H1 (cell line): ENCODE data around the gene UBE4B. TPM values are rescaled to one million over a fixed set of nuclear protein-coding genes. Genes with fewer than 3 reads are reported as not detected.

ENCODE experiments used
- CTCF ChIA-PET: fragments of 300-600 bp; sonication (Branson Sonifier 250); formaldehyde crosslinking; loops from one replicate; lab custom pipeline; 2021; ENCODE audit not compliant: partially characterized antibody; lab: Charles Lee
- POLR2A ChIA-PET: fragments of 300-600 bp; sonication (Branson Sonifier 250); formaldehyde crosslinking; loops from one replicate; lab custom pipeline; 2021; ENCODE audit warnings: inconsistent platforms; ENCODE audit not compliant: partially characterized antibody; lab: Charles Lee
- DNase-seq, 2 experiments: peaks; one replicate each; pipeline versions ENCODE4 v3.0.0 to v3.0.0-alpha.2; 2010 to 2022; ENCODE audit warnings: low spot score in 2 of 2, low read depth in 1 of 2, mixed read lengths in 1 of 2
- FAIRE-seq: peaks from 2 replicates; lab custom pipeline; 2011; peaks lifted over from hg19 to GRCh38; lab: Jason Lieb, UNC
- H2AFZ ChIP-seq: 2 replicates; pipeline ENCODE4 v1.8.1; 2012; ENCODE audit warnings: low read length, inconsistent platforms
- H2AK5ac ChIP-seq: 2 replicates; pipeline ENCODE4 v1.6.1; 2013; ENCODE audit warnings: low read depth, low read length
- H2BK120ac ChIP-seq: replicated peaks from 2 replicates; pipeline ENCODE3; 2013; ENCODE audit warnings: low read depth, low read length, inconsistent platforms
- H2BK12ac ChIP-seq: 2 replicates; pipeline ENCODE4 v1.6.1; 2013; ENCODE audit warnings: low read depth, low read length
- H2BK15ac ChIP-seq: 2 replicates; pipeline ENCODE4 v1.6.1; 2013; ENCODE audit warnings: low read length
- H2BK20ac ChIP-seq: 2 replicates; pipeline ENCODE4 v1.6.1; 2013; ENCODE audit warnings: low read length
- H2BK5ac ChIP-seq: 2 replicates; pipeline ENCODE4 v1.6.1; 2013; ENCODE audit warnings: low read depth, low read length
- H3K14ac ChIP-seq: 2 replicates; pipeline ENCODE4 v1.6.1; 2013; ENCODE audit warnings: inconsistent platforms; ENCODE audit not compliant: insufficient read length
- H3K18ac ChIP-seq: 2 replicates; pipeline ENCODE4 v1.6.1; 2013; ENCODE audit warnings: low read length; ENCODE audit errors: extremely low read depth
- H3K23ac ChIP-seq: 2 replicates; pipeline ENCODE4 v1.6.1; 2013; ENCODE audit warnings: inconsistent platforms; ENCODE audit not compliant: insufficient read length
- H3K23me2 ChIP-seq: 2 replicates; pipeline ENCODE4 v1.6.1; 2013; ENCODE audit warnings: low read depth, low read length
- H3K27ac ChIP-seq: 2 replicates; pipeline ENCODE4 v1.6.1; 2011; ENCODE audit warnings: low read depth, low read length, inconsistent platforms
- H3K27me3 ChIP-seq, 4 experiments: replicated peaks in 1 of 4; 1 replicate in 1 of 4; 2 replicates in 3 of 4; pipeline versions ENCODE4 v1.6.1 to v1.8.1; 2011 to 2013; ENCODE audit warnings: low read length in 3 of 4, mild to moderate bottlenecking in 3 of 4, inconsistent platforms in 2 of 4, mixed read lengths in 2 of 4, moderate library complexity in 1 of 4; ENCODE audit not compliant: control insufficient read depth in 3 of 4, insufficient read depth in 3 of 4; ENCODE audit errors: extremely low read depth in 1 of 4
- H3K36me3 ChIP-seq, 4 experiments: 2 replicates each; pipeline versions ENCODE4 v1.6.1 to v1.8.1; 2011 to 2013; ENCODE audit warnings: mild to moderate bottlenecking in 4 of 4, low read length in 3 of 4, moderate library complexity in 2 of 4, control low read depth in 1 of 4, inconsistent platforms in 1 of 4; ENCODE audit not compliant: insufficient read depth in 4 of 4, control insufficient read depth in 2 of 4
- H3K4ac ChIP-seq: replicated peaks from 2 replicates; pipeline ENCODE3; 2013; ENCODE audit warnings: low read length, low read depth, mixed read lengths, inconsistent platforms; ENCODE audit not compliant: insufficient read length
- H3K4me1 ChIP-seq, 4 experiments: replicated peaks in 1 of 4; 1 replicate in 1 of 4; 2 replicates in 3 of 4; pipeline versions ENCODE4 v1.6.1 to v1.8.1; 2011 to 2013; ENCODE audit warnings: low read length in 3 of 4, inconsistent platforms in 2 of 4, mixed read lengths in 1 of 4; ENCODE audit not compliant: insufficient read depth in 4 of 4, control insufficient read depth in 3 of 4
- H3K4me2 ChIP-seq, 2 experiments: 2 replicates each; pipeline versions ENCODE4 v1.6.1 to v1.8.1; 2011 to 2013; ENCODE audit warnings: low read depth in 2 of 2, low read length in 2 of 2, control low read depth in 1 of 2, inconsistent platforms in 1 of 2, mild to moderate bottlenecking in 1 of 2; ENCODE audit not compliant: insufficient read depth in 1 of 2
- H3K4me3 ChIP-seq, 4 experiments: fragments of 200-600, 300-600 bp in 1 of 4; sonication (generic), shearing (Covaris generic), sonication (Bioruptor Twin) in 1 of 4; 2 replicates each; pipeline versions ENCODE4 v1.5.1 to v1.8.1; 2011 to 2016; ENCODE audit warnings: low read length in 4 of 4, low read depth in 3 of 4, control low read depth in 2 of 4, inconsistent platforms in 2 of 4, mild to moderate bottlenecking in 2 of 4, mixed read lengths in 1 of 4, moderate library complexity in 1 of 4; ENCODE audit not compliant: insufficient read depth in 2 of 4; ENCODE audit errors: extremely low read depth in 1 of 4
- H3K56ac ChIP-seq: replicated peaks from 2 replicates; pipeline ENCODE3; 2013; ENCODE audit warnings: low read depth, mild to moderate bottlenecking, mixed read lengths, low read length, inconsistent platforms; ENCODE audit not compliant: insufficient read length
- H3K79me1 ChIP-seq: 2 replicates; pipeline ENCODE4 v1.6.1; 2013; ENCODE audit warnings: low read depth, low read length, control low read depth
- H3K79me2 ChIP-seq, 2 experiments: 2 replicates each; pipeline versions ENCODE4 v1.6.1 to v1.8.1; 2012 to 2013; ENCODE audit warnings: low read length in 2 of 2, mild to moderate bottlenecking in 2 of 2, inconsistent platforms in 1 of 2; ENCODE audit not compliant: insufficient read depth in 2 of 2, control insufficient read depth in 1 of 2
- H3K9ac ChIP-seq, 4 experiments: replicated peaks in 1 of 4; 1 replicate in 1 of 4; 2 replicates in 3 of 4; pipeline versions ENCODE4 v1.6.1 to v1.8.1; 2011 to 2013; ENCODE audit warnings: low read depth in 3 of 4, low read length in 3 of 4, control low read depth in 2 of 4, mild to moderate bottlenecking in 2 of 4, moderate library complexity in 2 of 4, inconsistent platforms in 1 of 4; ENCODE audit errors: extremely low read depth in 1 of 4
- H3K9me3 ChIP-seq, 2 experiments: 2 replicates each; pipeline versions ENCODE4 v1.6.1 to v1.8.1; 2012 to 2013; ENCODE audit warnings: mild to moderate bottlenecking in 2 of 2, moderate library complexity in 2 of 2, control low read depth in 1 of 2, inconsistent platforms in 1 of 2, low read depth in 1 of 2, low read length in 1 of 2, mixed read lengths in 1 of 2; ENCODE audit not compliant: insufficient read depth in 2 of 2
- H4K20me1 ChIP-seq, 2 experiments: replicated peaks in 1 of 2; 2 replicates each; pipeline versions ENCODE3 to v1.8.1; 2011 to 2013; ENCODE audit warnings: inconsistent platforms in 2 of 2, low read length in 2 of 2, mild to moderate bottlenecking in 1 of 2; ENCODE audit not compliant: insufficient read depth in 2 of 2, control insufficient read depth in 1 of 2
- H4K5ac ChIP-seq: 2 replicates; pipeline ENCODE4 v1.6.1; 2013; ENCODE audit warnings: low read length, low read depth, mixed read lengths, inconsistent platforms; ENCODE audit not compliant: insufficient read length
- H4K8ac ChIP-seq: 2 replicates; pipeline ENCODE4 v1.8.0; 2013; ENCODE audit warnings: mild to moderate bottlenecking, moderate library complexity, low read length, inconsistent platforms; ENCODE audit not compliant: insufficient read depth; ENCODE audit errors: extremely low read depth
- H4K91ac ChIP-seq: replicated peaks from 2 replicates; pipeline ENCODE3; 2013; ENCODE audit warnings: low read length, mixed read lengths, inconsistent platforms; ENCODE audit not compliant: insufficient read length
- CREB1 ChIP-seq: IDR thresholded peaks from 2 replicates; pipeline ENCODE4 v1.6.1; 2012; ENCODE audit warnings: inconsistent platforms
- GTF2F1 ChIP-seq: IDR thresholded peaks from 2 replicates; pipeline ENCODE4 v1.6.1; 2012; ENCODE audit warnings: low read depth, low read length, improper control_type of control experiment, borderline replicate concordance
- HDAC2 ChIP-seq, 2 experiments: fragments of 300-600 bp in 1 of 2; sonication (generic) in 1 of 2; IDR thresholded peaks; 2 replicates each; pipeline ENCODE4 v1.6.1; 2011 to 2012; ENCODE audit warnings: low read depth in 2 of 2, low read length in 2 of 2, mild to moderate bottlenecking in 2 of 2, moderate library complexity in 2 of 2, borderline replicate concordance in 1 of 2, inconsistent platforms in 1 of 2
- HDAC6 ChIP-seq: IDR thresholded peaks from one replicate; pipeline ENCODE4 v1.7.1; 2012; ENCODE audit warnings: low read depth, mild to moderate bottlenecking, inconsistent platforms, low read length, moderate library complexity
- JUN ChIP-seq: IDR thresholded peaks from 2 replicates; pipeline ENCODE4 v1.6.1; 2011; ENCODE audit warnings: low read depth, mild to moderate bottlenecking, improper control_type of control experiment, low read length
- JUND ChIP-seq: IDR thresholded peaks from 2 replicates; pipeline ENCODE4 v1.6.1; 2011; ENCODE audit warnings: mild to moderate bottlenecking, improper control_type of control experiment, low read length
- KDM1A ChIP-seq: fragments of 200-600, 300-600 bp; sonication (generic); IDR thresholded peaks from 2 replicates; pipeline ENCODE4 v1.7.1; 2016; ENCODE audit warnings: mild to moderate bottlenecking, low read length, borderline replicate concordance
- KDM5A ChIP-seq: fragments of 200-600 bp; IDR thresholded peaks from 2 replicates; pipeline ENCODE4 v1.7.1; 2012; ENCODE audit warnings: mild to moderate bottlenecking, low read length, inconsistent platforms, mixed read lengths
- SP1 ChIP-seq: IDR thresholded peaks from 2 replicates; pipeline ENCODE4 v1.6.1; 2011; ENCODE audit warnings: low read depth, low read length
- TEAD4 ChIP-seq: IDR thresholded peaks from 2 replicates; pipeline ENCODE4 v1.6.1; 2012; ENCODE audit warnings: low read depth, low read length, inconsistent platforms, mixed read lengths
- WGBS, 2 experiments: shearing (Covaris generic) in 1 of 2; methylation state at CpG; one replicate each; pipeline versions ENCODE4 v1.1.6 to v1.1.7; 2013 to 2015; ENCODE audit warnings: low lambda C conversion rate in 2 of 2, mixed read lengths in 2 of 2, inconsistent platforms in 1 of 2, low coverage in 1 of 2, missing lambda C conversion rate in 1 of 2; ENCODE audit not compliant: insufficient replicate concordance in 2 of 2, insufficient coverage in 1 of 2, insufficient read length in 1 of 2; ENCODE audit errors: extremely low coverage in 1 of 2, missing lambda C conversion rate in 1 of 2; 5-methylcytosine and 5-hydroxymethylcytosine counted together
- polyA plus RNA-seq, 7 experiments: library from polyadenylated mRNA; depleted of rRNA in 3 of 7; stranded (reverse) in 5 of 7; unstranded in 2 of 7; fragments of >200 nt in 5 of 7; fragments of 200-250 nt in 2 of 7; gene quantifications; 1 replicate in 5 of 7; 2 replicates in 1 of 7; 4 replicates in 1 of 7; pipeline versions ENCODE4 v1.2.1 to v1.2.3, GENCODE V29; 2011 to 2013; ENCODE audit warnings: missing spikeins in 2 of 7, mixed read lengths in 2 of 7
- total RNA-seq: library from RNA; stranded (reverse); fragmentation: NEBNext Ultra II Directional; extraction: Animal tissue kit (Norgen Biotek cat#: 25700); gene quantifications from 2 replicates; pipeline ENCODE4 v1.2.1, GENCODE V29; 2021
- TF ChIP-seq, protein P1 (sequence below): IDR thresholded peaks from 2 replicates; pipeline ENCODE4 v1.6.1; 2012; ENCODE audit warnings: inconsistent platforms
- TF ChIP-seq, protein P2 (sequence below): IDR thresholded peaks from 2 replicates; pipeline ENCODE4 v1.6.1; 2011; ENCODE audit warnings: low read length, improper control_type of control experiment

The UBE4B gene
- total and polyA plus RNA-seq, 2 of the 8 experiments (the other 6 are each of a cell fraction or from before 2014, with no cell fraction given) = 24.5 to 90.1 TPM

DNA sequence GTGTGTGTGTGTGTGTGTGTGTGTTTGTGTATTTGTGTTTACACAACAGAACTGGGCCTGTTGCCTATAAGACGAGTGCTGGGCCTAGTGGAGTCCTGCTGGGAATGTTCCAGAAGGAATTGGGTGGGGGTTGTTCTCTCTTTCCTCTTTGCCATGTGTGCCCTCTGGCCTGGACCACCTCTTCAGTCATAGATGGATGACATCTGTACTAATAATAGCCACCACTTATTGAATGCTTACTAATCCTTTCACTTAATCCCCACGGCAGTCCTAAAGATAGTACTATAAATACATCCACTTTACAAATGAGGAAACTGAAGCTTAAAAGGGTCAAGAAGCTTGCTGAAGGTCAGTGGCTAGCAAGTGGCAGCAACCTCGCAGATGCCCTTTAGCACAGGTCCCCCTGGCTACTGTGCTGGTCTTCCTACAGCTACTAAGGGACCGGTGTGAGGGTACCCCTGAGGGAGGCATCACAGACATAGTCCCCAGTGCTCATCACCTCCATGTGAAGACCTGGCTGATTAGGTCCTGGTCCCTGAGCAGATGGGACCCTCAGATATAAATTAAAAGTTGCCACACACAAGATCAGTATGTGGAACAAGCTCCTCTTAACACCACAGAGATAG, 122.4 kb downstream of the UBE4B start:
- Histone ChIP-seq H3K56ac (no peak overlapping the region), H3K9me3 (no peaks in the 10 kb centered on the region), H3K79me2 (no peaks in the 10 kb centered on the region), H3K4ac (no peak overlapping the region), H2BK20ac (no peak overlapping the region), H2BK15ac (no peak overlapping the region), H3K79me1 (no peaks in the 10 kb centered on the region), H2BK5ac (no peak overlapping the region), H4K20me1 (no peaks in the 10 kb centered on the region), H2AFZ (no peak overlapping the region), H3K4me3 (no peak overlapping the region), H3K27ac (no peak overlapping the region), H2BK120ac (no peak overlapping the region), H4K5ac (no peak overlapping the region), H4K8ac (no peak overlapping the region), H3K14ac (no peak overlapping the region), H3K23ac (no peak overlapping the region), H4K91ac (no peak overlapping the region), H2BK12ac (no peak overlapping the region), H3K23me2 (no peaks in the 10 kb centered on the region), H3K27me3 (no peaks in the 10 kb centered on the region), H3K9ac (no peak overlapping the region), H3K36me3 (peaks cover 0 to 18% (median 7%) of the 10 kb centered on the region in 4 experiments; a peak in 4 of 8 replicates), H2AK5ac (no peak overlapping the region), H3K4me1 (no peaks in the 10 kb centered on the region; a peak in 1 of 7 replicates), H3K18ac (no peak overlapping the region), H3K4me2 (no peak overlapping the region)
- CTCF ChIA-PET = interaction anchor here (2.1 to 3.8 kb wide), 3 partner anchors 7 to 11 kb away, joined by 5 to 21 read pairs (median 12); no protein-coding TSS in a partner anchor
- WGBS, 2 experiments = 97% methylated on average over 4 of the region's 4 CpGs; no CpG with 5 or more reads in 1 of the 2 experiments
- FAIRE-seq = no peak
- POLR2A ChIA-PET = no interaction called here
- no peak for DNase-seq
- no peak for TF ChIP-seq JUN
- TF ChIP-seq, protein P1, sequence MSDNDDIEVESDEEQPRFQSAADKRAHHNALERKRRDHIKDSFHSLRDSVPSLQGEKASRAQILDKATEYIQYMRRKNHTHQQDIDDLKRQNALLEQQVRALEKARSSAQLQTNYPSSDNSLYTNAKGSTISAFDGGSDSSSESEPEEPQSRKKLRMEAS = no peak
- TF ChIP-seq SP1 = no peak
- TF ChIP-seq JUND = no peak
- TF ChIP-seq, protein P2, sequence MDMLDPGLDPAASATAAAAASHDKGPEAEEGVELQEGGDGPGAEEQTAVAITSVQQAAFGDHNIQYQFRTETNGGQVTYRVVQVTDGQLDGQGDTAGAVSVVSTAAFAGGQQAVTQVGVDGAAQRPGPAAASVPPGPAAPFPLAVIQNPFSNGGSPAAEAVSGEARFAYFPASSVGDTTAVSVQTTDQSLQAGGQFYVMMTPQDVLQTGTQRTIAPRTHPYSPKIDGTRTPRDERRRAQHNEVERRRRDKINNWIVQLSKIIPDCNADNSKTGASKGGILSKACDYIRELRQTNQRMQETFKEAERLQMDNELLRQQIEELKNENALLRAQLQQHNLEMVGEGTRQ = no peak
- TF ChIP-seq CREB1 = no peak
- TF ChIP-seq KDM5A = no peak
- no peak for TF ChIP-seq TEAD4
- no peak for TF ChIP-seq KDM1A
- TF ChIP-seq HDAC2 (IDR thresholded peaks at IDR 0.05; ENCODE audit: borderline replicate concordance in 1 of 2, low read depth in 2 of 2, low read length in 2 of 2) = no peak
- TF ChIP-seq GTF2F1 = no peak
- no peak for TF ChIP-seq HDAC6
